Measurements from ENCODE around the gene ZMYM5.
"Not testable (repeated sequence)": the region's sequence is repeated elsewhere in the genome, so short reads cannot be mapped to it uniquely, and the experiment has no call there.

ZMYM5 gene

GRCh38 chr13:19817510-19818158 is 45.8 kb downstream of the ZMYM5 start:
- no peak for TF ChIP-seq CTCF (IDR thresholded peaks at IDR 0.05; ENCODE audit: low read depth, low read length)
- no peak for DNase-seq (ENCODE audit: extremely low read depth, low read depth)

DNA sequence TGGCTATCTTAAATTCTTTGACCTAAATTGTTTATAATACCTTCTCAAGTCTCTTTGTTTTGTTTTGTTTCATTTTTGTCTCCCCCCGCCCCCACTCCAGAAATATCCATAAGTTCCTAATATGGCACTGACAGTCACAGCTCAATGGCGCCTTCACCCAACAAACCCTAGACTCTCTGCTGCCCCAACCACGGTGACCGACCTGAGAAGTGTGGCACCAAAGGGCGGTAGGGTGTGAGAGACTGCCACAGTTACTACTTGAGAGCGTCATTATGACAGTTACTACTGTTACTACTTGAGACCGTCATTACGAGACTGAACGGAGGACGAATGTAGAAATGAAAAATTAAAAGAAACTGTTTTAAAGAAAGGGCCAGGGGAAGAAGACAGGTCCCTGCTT is 46.3 kb downstream of the ZMYM5 start:
- no peak for DNase-seq (ENCODE audit: extremely low read depth, low read depth)
- no peak for TF ChIP-seq CTCF (IDR thresholded peaks at IDR 0.05; ENCODE audit: low read depth, low read length)

DNA sequence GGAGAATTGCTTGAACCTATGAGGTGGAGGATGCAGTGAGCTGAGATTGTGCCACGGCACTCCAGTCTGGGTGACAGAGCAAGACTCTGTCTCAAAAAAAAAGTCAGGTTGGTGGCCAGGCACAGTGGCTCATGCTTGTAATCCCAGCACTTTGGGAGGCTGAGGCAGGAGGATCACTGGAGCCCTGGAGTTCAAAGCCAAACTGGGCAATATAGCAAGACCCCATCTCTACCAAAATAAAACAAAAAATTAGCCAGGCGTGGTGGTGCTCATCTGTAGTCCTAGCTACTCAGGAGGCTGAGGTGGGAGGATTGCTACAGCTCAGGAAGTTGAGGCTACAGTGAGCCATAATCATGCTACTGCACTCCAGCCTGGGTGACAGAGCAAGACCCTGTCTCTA is 47.6 kb downstream of the ZMYM5 start:
- not testable (repeated sequence) for DNase-seq (ENCODE audit: extremely low read depth, low read depth)

DNA sequence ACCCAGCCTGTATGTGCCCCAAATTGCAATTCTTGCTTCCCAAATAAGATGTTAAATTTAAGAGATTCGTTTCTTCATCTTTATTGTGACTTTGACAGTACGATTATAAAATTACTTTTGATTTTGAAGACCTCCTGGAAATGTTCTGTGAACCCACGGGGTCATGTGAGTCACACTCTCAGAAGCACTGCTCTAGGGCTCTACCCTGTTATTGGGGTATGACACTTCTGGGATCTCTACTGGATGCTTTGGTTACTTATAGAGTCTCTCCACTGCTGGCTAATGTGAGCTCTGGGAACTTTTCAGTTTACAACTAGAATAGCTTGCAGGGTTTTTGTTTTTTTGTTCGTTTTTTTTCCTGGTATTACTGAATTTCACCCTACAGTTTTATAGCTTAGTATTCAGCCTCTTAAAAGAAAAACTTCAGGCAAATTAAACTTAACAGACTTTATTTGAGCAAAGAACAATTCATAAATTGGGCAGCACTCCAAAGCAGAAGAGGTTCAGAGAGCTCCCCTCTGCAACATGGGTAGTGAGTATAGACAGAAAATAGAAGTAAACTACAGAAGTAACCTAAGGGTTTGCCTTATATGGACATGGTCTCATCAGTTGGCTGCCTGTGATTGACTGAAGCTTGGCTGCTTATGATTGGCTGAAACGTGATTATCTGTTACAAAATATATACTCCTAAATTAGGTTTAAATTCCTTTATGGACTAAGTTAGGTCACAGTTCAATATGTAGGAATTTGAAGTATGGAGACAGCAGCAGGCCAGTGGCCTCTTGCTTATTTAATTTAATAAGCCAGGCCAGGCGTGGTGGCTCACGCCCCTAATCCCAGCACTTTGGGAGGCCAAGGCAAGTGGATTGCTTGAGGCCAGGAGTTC is 52.2 kb downstream of the ZMYM5 start:
- no peak for TF ChIP-seq CTCF (IDR thresholded peaks at IDR 0.05; ENCODE audit: low read depth, low read length)
- DNase-seq (ENCODE audit: extremely low read depth, low read depth): no peak

DNA sequence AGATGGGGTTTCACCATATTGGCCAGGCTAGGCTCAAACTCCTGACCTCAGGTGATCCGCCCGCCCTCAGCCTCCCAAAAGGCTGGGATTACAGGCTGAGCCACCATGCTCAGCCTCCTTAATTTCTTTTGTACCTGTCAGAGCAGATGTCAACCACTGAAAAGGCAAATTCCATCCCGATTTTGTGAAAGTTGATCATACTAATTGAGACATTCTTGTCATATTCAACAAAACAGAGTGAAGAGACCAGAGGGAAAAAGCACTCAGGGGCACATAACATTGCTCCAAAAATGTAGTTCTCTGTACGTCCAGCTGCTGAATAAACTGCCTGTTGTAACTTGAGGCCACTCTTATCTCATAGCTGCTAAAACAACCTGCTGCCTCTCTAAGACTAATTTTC is 53.3 kb downstream of the ZMYM5 start:
- no peak for TF ChIP-seq CTCF (IDR thresholded peaks at IDR 0.05; ENCODE audit: low read depth, low read length)
- DNase-seq (ENCODE audit: extremely low read depth, low read depth): no peak

GRCh38 chr13:19805765-19806164 is 57.7 kb downstream of the ZMYM5 start:
- DNase-seq (ENCODE audit: extremely low read depth, low read depth): no peak
- TF ChIP-seq CTCF (IDR thresholded peaks at IDR 0.05; ENCODE audit: low read depth, low read length): no peak

DNA sequence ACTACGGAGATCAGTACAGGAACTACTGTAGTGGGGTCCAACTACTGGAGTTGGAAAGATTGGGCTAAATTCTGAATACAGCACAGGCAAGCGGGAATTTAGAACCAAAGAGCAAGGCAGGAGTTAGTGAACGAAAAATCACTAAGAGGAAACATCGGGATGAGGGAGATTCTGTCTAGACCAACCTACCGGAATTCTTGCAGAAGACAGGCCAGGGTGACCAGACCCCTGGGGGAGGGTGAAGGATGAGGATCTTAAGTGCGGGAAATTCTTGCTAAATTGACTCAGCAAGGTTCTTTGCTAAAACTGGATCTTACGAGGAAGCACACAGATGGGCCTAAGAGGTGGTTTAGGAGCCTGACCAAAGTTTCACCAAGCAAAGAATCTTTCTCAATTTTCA is 67.5 kb downstream of the ZMYM5 start:
- DNase-seq (ENCODE audit: extremely low read depth, low read depth): no peak
- TF ChIP-seq CTCF (IDR thresholded peaks at IDR 0.05; ENCODE audit: low read depth, low read length): no peak

All from AG09319 (cell line).